C4-2B (cell line): ENCODE data around the gene INPP4B.

Experiments used
- CTCF ChIP-seq: fragments of 450-650 bp; conservative IDR thresholded peaks from 2 replicates; pipeline ENCODE4 v1.5.1; 2017; ENCODE audit warnings: mild to moderate bottlenecking
- ZFX ChIP-seq: fragments of 450-650 bp; IDR thresholded peaks from 2 replicates; pipeline ENCODE4 v1.6.1; 2017

GRCh38 chr4:142016031-142016430 is 830.1 kb downstream of the INPP4B start:
- no peak for TF ChIP-seq CTCF
- TF ChIP-seq ZFX, result no peak
